K562 (cell line): Measurements from ENCODE around the gene STOML3. TPM values are rescaled to one million over a fixed set of nuclear protein-coding genes. Genes with fewer than 3 reads are reported as not detected.

Source experiments
- ATAC-seq: fragments of 200-7000 bp; cut with Tn5 transposase; 3 replicates; pipeline ENCODE4 v1.9.1; 2020; ENCODE audit warnings: moderate library complexity
- BruUV-seq: library from RNA; stranded (reverse); fragments of 400-500 nt; replicated peaks from 2 replicates; lab custom pipeline; 2021; lab: Mats Ljungman, UMichigan
- CTCF ChIA-PET: fragments of 300-600 bp; formaldehyde crosslinking; extraction: SDS; loops from one replicate; lab custom pipeline; 2021; ENCODE audit warnings: low intra/inter-chr PET ratio; lab: Yijun Ruan, JAX
- POLR2A ChIA-PET: fragments of 300-600, 350-650 bp; sonication (Branson Sonifier 250); formaldehyde crosslinking; extraction: SDS; loops from one replicate; lab custom pipeline; 2021; ENCODE audit warnings: antibody characterized with exemption, inconsistent platforms; lab: Yijun Ruan, JAX
- DNase-seq, 4 experiments: peaks; one replicate each; pipeline versions ENCODE4 v3.0.0 to v3.0.0-alpha.2; 2011 to 2018; ENCODE audit warnings: low spot score in 3 of 4, mixed read lengths in 3 of 4; ENCODE audit errors: extremely low read depth in 1 of 4
- FAIRE-seq: peaks from 2 replicates; lab custom pipeline; 2011; peaks lifted over from hg19 to GRCh38; lab: Jason Lieb, UNC
- H2AFZ ChIP-seq: 2 replicates; pipeline ENCODE4 v1.6.0; 2011; ENCODE audit warnings: low read depth, low read length, control low read depth, inconsistent platforms
- H3K27ac ChIP-seq: fragments of 200-600 bp; 3 replicates; pipeline ENCODE4 v1.8.0; 2011; ENCODE audit warnings: low read depth, mild to moderate bottlenecking, control low read depth, inconsistent platforms, low read length, moderate library complexity, mixed read lengths; ENCODE audit errors: extremely low read depth
- H3K27me3 ChIP-seq, 2 experiments: fragments of 300-600 bp in 1 of 2; 2 replicates in 1 of 2; 3 replicates in 1 of 2; pipeline versions ENCODE4 v1.6.0 to v1.8.0; 2011; ENCODE audit warnings: inconsistent platforms in 2 of 2, low read length in 2 of 2, mild to moderate bottlenecking in 1 of 2, mixed read lengths in 1 of 2, moderate library complexity in 1 of 2; ENCODE audit not compliant: control insufficient read depth in 2 of 2, insufficient read depth in 2 of 2
- H3K36me3 ChIP-seq: fragments of 300-600 bp; 3 replicates; pipeline ENCODE4 v1.8.0; 2011; ENCODE audit warnings: mild to moderate bottlenecking, low read length, inconsistent platforms; ENCODE audit not compliant: control insufficient read depth, insufficient read depth
- H3K4me1 ChIP-seq, 2 experiments: fragments of 200-600 bp in 1 of 2; replicated peaks in 1 of 2; 2 replicates in 1 of 2; 3 replicates in 1 of 2; pipeline versions ENCODE4 v1.5.1 to v1.8.0; 2011; ENCODE audit warnings: inconsistent platforms in 2 of 2, low read length in 2 of 2, mild to moderate bottlenecking in 1 of 2, mixed read lengths in 1 of 2, moderate library complexity in 1 of 2; ENCODE audit not compliant: control insufficient read depth in 2 of 2, insufficient read depth in 2 of 2
- H3K4me2 ChIP-seq: 2 replicates; pipeline ENCODE4 v1.6.1; 2011; ENCODE audit warnings: low read length, control low read depth, inconsistent platforms, mixed read lengths; ENCODE audit not compliant: insufficient read depth
- H3K4me3 ChIP-seq: fragments of 200-600 bp; sonication (generic), shearing (Covaris generic); 2 replicates; pipeline ENCODE4 v1.5.1; 2016; ENCODE audit warnings: control low read depth, inconsistent platforms
- H3K79me2 ChIP-seq: fragments of 200-600 bp; 3 replicates; pipeline ENCODE4 v1.8.0; 2011; ENCODE audit warnings: low read length, inconsistent platforms; ENCODE audit not compliant: control insufficient read depth, insufficient read depth
- H3K9ac ChIP-seq, 2 experiments: 2 replicates each; pipeline versions ENCODE4 v1.6.0 to v1.6.1; 2011; ENCODE audit warnings: low read depth in 2 of 2, low read length in 2 of 2, control low read depth in 1 of 2, inconsistent platforms in 1 of 2, mild to moderate bottlenecking in 1 of 2, mixed read lengths in 1 of 2; ENCODE audit not compliant: insufficient read depth in 1 of 2
- H3K9me1 ChIP-seq: one replicate; pipeline ENCODE4 v1.6.0; 2011; ENCODE audit warnings: inconsistent platforms, mild to moderate bottlenecking, low read length, moderate library complexity; ENCODE audit not compliant: control insufficient read depth, insufficient read depth
- H3K9me3 ChIP-seq: replicated peaks from 2 replicates; pipeline ENCODE4 v1.5.1; 2011; ENCODE audit warnings: low read depth, low read length, inconsistent platforms; ENCODE audit not compliant: control insufficient read depth, insufficient read depth
- H4K20me1 ChIP-seq: replicated peaks from 2 replicates; pipeline ENCODE4 v1.6.1; 2011; ENCODE audit warnings: low read length, inconsistent platforms, mixed read lengths; ENCODE audit not compliant: control insufficient read depth, insufficient read depth
- BMI1 ChIP-seq: fragments of 150-350 bp; IDR thresholded peaks from 2 replicates; pipeline ENCODE4 v1.6.1; 2014; ENCODE audit warnings: low read length
- CHCHD3 ChIP-seq: fragments of 250-450 bp; sonication (Bioruptor Pico); IDR thresholded peaks from 2 replicates; pipeline ENCODE4 v2.1.2; 2022; ENCODE audit warnings: mild to moderate bottlenecking
- FOXK1 ChIP-seq: sonication (generic); formaldehyde crosslinking; IDR thresholded peaks from 2 replicates; pipeline ENCODE4 v1.8.0; 2022; ENCODE audit warnings: missing genetic modification reagents, mild to moderate bottlenecking, borderline replicate concordance
- FOXP1 ChIP-seq: sonication (generic); formaldehyde crosslinking; IDR thresholded peaks from 2 replicates; pipeline ENCODE4 v1.8.0; 2022; ENCODE audit warnings: mild to moderate bottlenecking, missing genetic modification reagents
- FUS ChIP-seq: fragments of 200-400 bp; formaldehyde crosslinking; optimal IDR thresholded peaks from 2 replicates; pipeline ENCODE3; 2017; ENCODE audit warnings: low read depth, low read length
- HCFC1 ChIP-seq: IDR thresholded peaks from 2 replicates; pipeline ENCODE4 v1.6.1; 2012; ENCODE audit warnings: low read depth, low read length, improper control_type of control experiment
- POLR2G ChIP-seq: fragments of 200-400 bp; formaldehyde crosslinking; IDR thresholded peaks from 2 replicates; pipeline ENCODE4 v1.6.1; 2017; ENCODE audit warnings: low read depth, mild to moderate bottlenecking, antibody characterized with exemption, low read length, moderate library complexity
- ZNF175 ChIP-seq: fragments of 200-800 bp; sonication (Bioruptor generic); IDR thresholded peaks from 2 replicates; pipeline ENCODE4 v1.6.1; 2016; ENCODE audit warnings: low read depth, mild to moderate bottlenecking, missing genetic modification characterization, missing compliant biosample characterization
- in situ Hi-C: fragments of 300-500 bp; cut with MboI; formaldehyde crosslinking; loops from 4 replicates; pipeline ENCODE4 v1.15.0; 2018; ENCODE audit warnings: inconsistent platforms, mixed read lengths
- intact Hi-C: fragments of 100-400 bp; cut with micrococcal nuclease; formaldehyde crosslinking; loops from 2 replicates; pipeline ENCODE4 v1.14.2; 2022
- polyA plus RNA-seq, 8 experiments: library from polyadenylated mRNA; depleted of rRNA in 4 of 8; stranded (reverse) in 5 of 8; unstranded in 3 of 8; fragments of >200 nt; fragmentation: Nextera tagmentation in 2 of 8; fragmentation: Illumina TruSeq in 1 of 8; extraction: Ambion mirVana in 2 of 8; extraction: Trizol in 1 of 8; gene quantifications; 2 replicates each; pipeline versions ENCODE4 v1.2.1 to v1.2.3, GENCODE V29; 2011 to 2014; ENCODE audit warnings: inconsistent platforms in 1 of 8, missing spikeins in 1 of 8
- total RNA-seq, 7 experiments: library from RNA; depleted of rRNA in 6 of 7; stranded (reverse); fragments of >200 nt in 6 of 7; fragmentation: Illumina TruSeq in 2 of 7; extraction: Trizol in 2 of 7; gene quantifications; 2 replicates each; pipeline versions ENCODE4 v1.2.1 to v1.2.3, GENCODE V29; 2011 to 2021; ENCODE audit warnings: low replicate concordance in 1 of 7
- TF ChIP-seq, protein P1 (sequence below): fragments of 150-350 bp; IDR thresholded peaks from 2 replicates; pipeline ENCODE4 v1.6.1; 2014; ENCODE audit warnings: low read depth, mild to moderate bottlenecking, low read length, borderline replicate concordance
- TF ChIP-seq, protein P2 (sequence below): sonication (generic); formaldehyde crosslinking; IDR thresholded peaks from 2 replicates; pipeline ENCODE4 v1.8.0; 2022; ENCODE audit warnings: mild to moderate bottlenecking, low read depth, missing genetic modification reagents

Gene STOML3
- total and polyA plus RNA-seq, 9 of the 15 experiments (the other 6 are each of a cell fraction or from before 2014, with no cell fraction given), result 0.04 TPM; not detected in 8

DNA sequence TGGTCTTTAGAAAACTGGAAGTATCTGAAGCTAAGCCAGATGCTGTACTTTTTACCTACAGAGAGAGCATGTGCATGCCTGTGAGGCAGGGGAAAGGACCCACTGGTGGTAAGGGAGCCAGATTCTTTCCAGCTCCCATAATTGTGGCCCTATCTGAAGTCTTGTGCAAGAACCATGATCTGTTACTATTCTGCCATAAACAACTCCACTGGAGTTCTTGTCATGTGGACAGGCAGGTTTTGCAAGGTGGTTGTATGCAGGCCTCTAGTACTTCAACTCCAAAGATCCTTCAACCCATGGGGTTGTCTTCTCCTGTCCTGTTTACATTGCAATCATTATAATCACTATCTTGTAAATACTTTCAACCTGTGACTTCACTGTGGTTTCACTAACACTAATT, 33.1 kb upstream of the STOML3 start:
- no peak for ATAC-seq
- BruUV-seq, result no TSS peak
- intact Hi-C loops (no loop called here), in situ Hi-C loops (no loop called here)
- Histone ChIP-seq H3K9me3 (no peaks in the 10 kb centered on the region), H3K9me1 (no peaks in the 10 kb centered on the region), H3K4me3 (no peak overlapping the region), H3K27ac (no peak overlapping the region), H4K20me1 (no peaks in the 10 kb centered on the region), H3K79me2 (no peaks in the 10 kb centered on the region), H3K9ac (no peak overlapping the region), H3K36me3 (peaks cover 82% of the 10 kb centered on the region), H3K27me3 (no peaks in the 10 kb centered on the region), H3K4me2 (no peak overlapping the region), H3K4me1 (no peaks in the 10 kb centered on the region), H2AFZ (no peak overlapping the region)
- DNase-seq, result no peak
- POLR2A ChIA-PET, result interaction anchor here (1.7 kb wide), 1 partner anchor 14 kb away, joined by 4 read pairs; the partner anchor contains the start of gene PROSER1
- TF ChIP-seq, protein P1, sequence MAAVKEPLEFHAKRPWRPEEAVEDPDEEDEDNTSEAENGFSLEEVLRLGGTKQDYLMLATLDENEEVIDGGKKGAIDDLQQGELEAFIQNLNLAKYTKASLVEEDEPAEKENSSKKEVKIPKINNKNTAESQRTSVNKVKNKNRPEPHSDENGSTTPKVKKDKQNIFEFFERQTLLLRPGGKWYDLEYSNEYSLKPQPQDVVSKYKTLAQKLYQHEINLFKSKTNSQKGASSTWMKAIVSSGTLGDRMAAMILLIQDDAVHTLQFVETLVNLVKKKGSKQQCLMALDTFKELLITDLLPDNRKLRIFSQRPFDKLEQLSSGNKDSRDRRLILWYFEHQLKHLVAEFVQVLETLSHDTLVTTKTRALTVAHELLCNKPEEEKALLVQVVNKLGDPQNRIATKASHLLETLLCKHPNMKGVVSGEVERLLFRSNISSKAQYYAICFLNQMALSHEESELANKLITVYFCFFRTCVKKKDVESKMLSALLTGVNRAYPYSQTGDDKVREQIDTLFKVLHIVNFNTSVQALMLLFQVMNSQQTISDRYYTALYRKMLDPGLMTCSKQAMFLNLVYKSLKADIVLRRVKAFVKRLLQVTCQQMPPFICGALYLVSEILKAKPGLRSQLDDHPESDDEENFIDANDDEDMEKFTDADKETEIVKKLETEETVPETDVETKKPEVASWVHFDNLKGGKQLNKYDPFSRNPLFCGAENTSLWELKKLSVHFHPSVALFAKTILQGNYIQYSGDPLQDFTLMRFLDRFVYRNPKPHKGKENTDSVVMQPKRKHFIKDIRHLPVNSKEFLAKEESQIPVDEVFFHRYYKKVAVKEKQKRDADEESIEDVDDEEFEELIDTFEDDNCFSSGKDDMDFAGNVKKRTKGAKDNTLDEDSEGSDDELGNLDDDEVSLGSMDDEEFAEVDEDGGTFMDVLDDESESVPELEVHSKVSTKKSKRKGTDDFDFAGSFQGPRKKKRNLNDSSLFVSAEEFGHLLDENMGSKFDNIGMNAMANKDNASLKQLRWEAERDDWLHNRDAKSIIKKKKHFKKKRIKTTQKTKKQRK, result no peak
- TF ChIP-seq BMI1 (no peak), FOXP1 (no peak), FOXK1 (no peak), ZNF175 (CRISPR knock-in tag) (no peak), POLR2G (no peak), FUS (no peak), CHCHD3 (CRISPR knock-in tag) (no peak), HCFC1 (no peak)
- TF ChIP-seq, protein P2, sequence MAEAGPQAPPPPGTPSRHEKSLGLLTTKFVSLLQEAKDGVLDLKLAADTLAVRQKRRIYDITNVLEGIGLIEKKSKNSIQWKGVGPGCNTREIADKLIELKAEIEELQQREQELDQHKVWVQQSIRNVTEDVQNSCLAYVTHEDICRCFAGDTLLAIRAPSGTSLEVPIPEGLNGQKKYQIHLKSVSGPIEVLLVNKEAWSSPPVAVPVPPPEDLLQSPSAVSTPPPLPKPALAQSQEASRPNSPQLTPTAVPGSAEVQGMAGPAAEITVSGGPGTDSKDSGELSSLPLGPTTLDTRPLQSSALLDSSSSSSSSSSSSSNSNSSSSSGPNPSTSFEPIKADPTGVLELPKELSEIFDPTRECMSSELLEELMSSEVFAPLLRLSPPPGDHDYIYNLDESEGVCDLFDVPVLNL (CRISPR knock-in tag), result no peak
- FAIRE-seq, result no peak
- CTCF ChIA-PET, result no interaction called here
